HG02610 (cell line): Measurements from ENCODE around the gene PTH2.
A peak's percentile ranks its signal among the peaks of the same experiment; 100 is the strongest.
"Not testable (repeated sequence)": the region's sequence is repeated elsewhere in the genome, so short reads cannot be mapped to it uniquely, and the experiment has no call there.

ENCODE experiments used
- ATAC-seq: cut with Tn5 transposase; IDR thresholded peaks from one replicate; pipeline ENCODE4 v1.9.1; 2021; ENCODE audit warnings: mild to moderate bottlenecking, moderate library complexity; ENCODE audit not compliant: unreplicated experiment

Gene PTH2

DNA sequence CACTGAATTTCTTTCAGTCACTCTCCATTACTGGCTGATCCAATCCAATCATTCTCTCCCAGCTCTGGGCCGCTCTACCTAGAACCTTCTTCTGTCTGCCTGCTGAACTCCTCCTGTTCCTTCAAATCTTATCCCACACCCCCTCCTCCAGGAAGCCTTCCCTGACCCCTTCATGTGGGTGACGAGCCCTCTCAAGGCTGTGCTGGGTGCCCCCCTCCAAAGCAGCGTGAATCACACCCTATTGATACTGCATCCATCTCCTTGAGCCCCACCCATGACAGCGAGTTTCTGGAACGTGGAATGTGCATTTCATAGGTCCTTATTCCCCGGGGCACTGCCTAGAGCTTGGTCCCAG is 25.2 kb upstream of the PTH2 start:
- ATAC-seq: no peak

GRCh38 chr19:49447485-49448431 is 24.5 kb upstream of the PTH2 start:
- no peak for ATAC-seq

- ATAC-seq: no peak
These were observed 22.8 kb upstream of the PTH2 start for GRCh38 chr19:49445997-49446396.

DNA sequence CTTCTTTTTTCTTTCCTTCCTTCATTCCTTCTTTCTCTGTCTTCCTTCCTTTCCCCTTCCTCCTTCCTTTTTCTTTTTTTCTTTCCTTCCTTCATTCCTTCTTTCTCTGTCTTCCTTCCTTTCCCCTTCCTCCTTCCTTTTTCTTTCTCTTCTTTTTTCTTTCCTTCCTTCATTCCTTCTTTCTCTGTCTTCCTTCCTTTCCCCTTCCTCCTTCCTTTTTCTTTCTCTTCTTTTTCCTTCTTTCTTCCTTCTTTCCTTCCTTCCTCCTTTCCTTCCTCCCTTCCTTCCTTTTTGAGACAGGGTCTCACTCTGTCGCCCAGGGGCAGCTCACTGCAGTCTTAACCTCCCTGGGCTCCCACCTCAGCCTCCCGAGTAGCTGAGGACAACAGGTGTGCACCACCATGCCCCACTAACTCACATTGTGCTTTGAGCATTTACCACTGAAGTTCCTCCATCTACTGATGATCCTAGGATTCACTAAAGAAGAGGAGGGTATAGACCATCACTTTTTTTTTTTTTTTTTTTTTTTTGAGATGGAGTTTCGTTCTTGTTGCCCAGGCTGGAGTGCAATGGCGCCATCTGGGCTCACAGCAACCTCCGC is 21.0 kb upstream of the PTH2 start:
- not testable (repeated sequence) for ATAC-seq

- peak; percentile 68 for ATAC-seq
These were observed 20.3 kb upstream of the PTH2 start for GRCh38 chr19:49443366-49444099.

GRCh38 chr19:49442771-49443365 is 19.6 kb upstream of the PTH2 start:
- ATAC-seq: peak; percentile 9

GRCh38 chr19:49442354-49442753 is 19.1 kb upstream of the PTH2 start:
- ATAC-seq: no peak

DNA sequence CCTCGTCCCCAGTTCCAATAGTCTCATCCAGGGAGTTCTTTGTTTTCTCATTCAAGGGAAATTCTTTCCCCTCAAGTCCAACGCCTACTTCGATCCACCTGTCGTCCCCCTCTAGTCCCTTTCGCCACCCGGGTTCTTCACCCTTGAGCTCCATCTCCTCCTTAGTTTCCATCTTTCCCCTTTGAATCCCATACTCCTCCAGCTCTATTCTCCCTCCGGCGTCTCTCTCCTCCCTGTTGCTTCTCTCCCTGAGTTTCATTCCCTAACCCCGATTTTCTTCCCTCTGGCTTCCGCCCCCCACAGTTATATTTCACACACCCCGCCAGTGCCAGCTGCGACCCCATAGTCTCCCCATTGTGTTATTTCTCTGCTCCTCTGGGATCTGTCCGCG is 18.7 kb upstream of the PTH2 start:
- ATAC-seq: no peak

DNA sequence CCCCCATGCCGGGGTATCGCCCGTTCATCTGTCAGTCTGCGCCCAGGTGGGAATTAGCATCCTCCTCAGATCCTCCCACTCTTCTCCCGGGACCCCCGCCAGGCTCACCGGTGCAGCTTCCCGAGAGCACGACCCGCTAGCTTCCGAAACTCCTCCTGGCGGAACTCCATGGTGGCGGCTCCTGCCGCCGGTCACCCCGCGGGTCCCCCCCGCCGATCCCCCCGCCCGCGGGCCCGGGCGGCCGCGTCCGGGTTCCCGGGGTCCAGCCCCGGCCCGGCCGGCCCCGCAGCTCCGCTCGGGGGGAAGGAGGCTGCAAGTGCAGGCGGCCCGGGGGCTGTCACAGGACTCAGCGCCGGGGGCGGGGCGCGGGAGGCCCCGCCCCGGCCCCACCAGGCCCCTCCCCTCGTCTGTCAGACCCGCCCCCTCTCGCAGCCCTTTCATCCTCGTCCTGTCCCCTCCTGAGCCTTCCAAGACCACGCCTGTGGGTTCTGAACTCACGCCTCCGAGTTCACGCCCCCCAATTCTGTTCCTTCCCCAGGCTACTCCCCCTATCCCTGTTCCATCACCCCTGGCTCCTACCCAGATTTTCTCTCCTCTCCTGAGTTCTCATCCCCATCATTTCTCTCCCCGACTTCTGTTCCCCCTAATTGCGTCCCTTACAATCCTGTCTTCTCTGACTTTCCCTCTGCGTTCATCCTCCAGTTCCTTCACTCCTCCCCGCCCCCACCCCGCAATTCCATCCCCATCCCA is 18.1 kb upstream of the PTH2 start, which contains the start of gene SLC17A7:
Gene SLC17A7 (minus strand): TSS at position 318 of the 750 bp plus-strand sequence. CDS start 148 bp downstream, at position 170.
- no peak for ATAC-seq

- ATAC-seq: no peak
These were observed 17.4 kb upstream of the PTH2 start for GRCh38 chr19:49440439-49441209.

DNA sequence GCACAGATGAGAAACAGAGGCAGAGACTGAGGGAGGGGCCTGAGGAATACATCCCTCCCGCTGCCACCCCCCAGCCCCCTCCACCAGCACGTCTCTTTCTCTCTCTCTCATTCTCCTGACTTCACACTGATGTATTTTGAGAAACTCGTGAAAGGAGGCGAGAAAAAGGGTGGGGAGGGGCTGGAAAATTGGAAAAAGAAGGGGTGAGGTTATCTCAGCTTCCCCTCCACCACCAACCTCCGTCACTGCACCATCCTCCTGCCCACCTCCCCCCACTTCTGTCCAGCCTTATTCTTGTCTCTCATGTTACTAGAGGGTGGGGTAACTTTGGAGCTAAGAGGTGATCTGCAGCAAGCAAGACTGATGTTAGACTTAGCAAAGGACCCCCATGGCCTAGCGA is 16.6 kb upstream of the PTH2 start:
- ATAC-seq: no peak

GRCh38 chr19:49438261-49438660 is 15.0 kb upstream of the PTH2 start:
- no peak for ATAC-seq

DNA sequence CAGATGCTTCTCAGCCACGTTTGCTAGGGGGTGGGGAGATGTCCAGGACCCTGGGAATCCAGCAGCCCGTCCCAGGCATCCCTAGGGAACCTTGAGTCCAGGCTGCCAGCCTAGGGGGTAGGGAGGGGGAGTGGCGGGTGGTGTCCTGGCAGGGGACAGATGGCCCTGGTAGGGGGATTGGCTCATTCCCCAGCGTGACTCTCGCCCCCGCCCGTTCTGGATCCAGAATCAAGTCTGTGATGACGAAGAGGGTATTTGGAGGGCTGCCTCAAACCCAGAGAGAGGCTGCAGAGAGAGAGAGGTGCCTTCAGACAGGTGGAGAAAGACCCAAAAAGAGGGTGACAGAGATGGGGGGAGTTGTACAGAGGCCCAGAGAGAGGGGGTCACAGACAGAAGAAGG is 14.0 kb upstream of the PTH2 start:
- no peak for ATAC-seq

GRCh38 chr19:49436381-49437017 is 13.3 kb upstream of the PTH2 start:
- no peak for ATAC-seq

DNA sequence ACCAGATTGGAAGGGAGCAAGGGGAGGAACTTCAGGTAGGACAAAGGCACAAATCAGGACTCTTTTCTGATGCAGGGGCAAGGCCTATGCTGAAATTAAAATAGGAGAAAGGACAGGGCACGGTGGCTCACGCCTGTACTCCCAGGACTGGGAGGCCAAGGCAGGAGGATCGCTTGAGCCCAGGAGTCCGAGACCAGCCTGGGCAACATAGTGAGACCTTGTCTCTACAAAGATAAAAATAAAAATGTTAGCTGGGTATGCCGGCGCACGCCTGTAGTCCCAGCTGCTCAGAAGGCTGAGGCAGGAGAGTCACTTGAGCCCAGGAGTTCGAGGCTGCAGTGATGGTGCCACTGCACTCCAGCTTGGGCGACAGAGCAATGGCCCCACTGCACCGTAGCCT is 12.4 kb upstream of the PTH2 start:
- no peak for ATAC-seq

DNA sequence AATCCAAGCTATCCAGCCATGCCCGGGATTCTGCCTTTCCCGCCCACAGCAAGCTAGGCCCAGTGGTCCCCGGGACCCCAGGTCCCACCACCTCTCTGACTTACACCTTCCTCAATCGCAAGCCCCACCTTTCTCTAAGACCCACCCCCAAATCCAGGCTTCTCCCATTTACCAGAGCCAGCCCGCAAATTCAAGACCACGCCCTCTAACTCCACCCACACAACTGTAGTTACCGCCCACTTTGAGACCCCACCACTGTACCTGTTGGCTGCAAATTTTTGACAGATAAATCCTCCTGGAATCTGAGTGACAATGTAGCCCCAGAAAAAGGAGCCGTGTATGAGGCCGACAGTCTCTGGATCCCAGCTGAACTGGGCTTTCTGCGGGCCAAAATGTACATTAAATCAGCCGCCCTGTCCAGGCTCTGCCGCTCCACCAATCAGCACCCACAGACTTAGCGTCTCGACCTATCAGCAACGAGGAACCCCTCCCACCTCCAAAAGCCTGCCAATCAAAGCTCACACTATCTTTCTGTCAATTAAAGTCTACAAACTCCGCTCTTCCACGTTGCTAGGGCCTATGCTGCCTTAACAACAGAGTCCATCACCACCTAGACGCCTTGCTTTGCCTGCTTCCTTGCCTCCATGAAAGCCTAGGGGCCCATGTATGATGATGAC is 11.8 kb upstream of the PTH2 start:
- ATAC-seq: no peak

DNA sequence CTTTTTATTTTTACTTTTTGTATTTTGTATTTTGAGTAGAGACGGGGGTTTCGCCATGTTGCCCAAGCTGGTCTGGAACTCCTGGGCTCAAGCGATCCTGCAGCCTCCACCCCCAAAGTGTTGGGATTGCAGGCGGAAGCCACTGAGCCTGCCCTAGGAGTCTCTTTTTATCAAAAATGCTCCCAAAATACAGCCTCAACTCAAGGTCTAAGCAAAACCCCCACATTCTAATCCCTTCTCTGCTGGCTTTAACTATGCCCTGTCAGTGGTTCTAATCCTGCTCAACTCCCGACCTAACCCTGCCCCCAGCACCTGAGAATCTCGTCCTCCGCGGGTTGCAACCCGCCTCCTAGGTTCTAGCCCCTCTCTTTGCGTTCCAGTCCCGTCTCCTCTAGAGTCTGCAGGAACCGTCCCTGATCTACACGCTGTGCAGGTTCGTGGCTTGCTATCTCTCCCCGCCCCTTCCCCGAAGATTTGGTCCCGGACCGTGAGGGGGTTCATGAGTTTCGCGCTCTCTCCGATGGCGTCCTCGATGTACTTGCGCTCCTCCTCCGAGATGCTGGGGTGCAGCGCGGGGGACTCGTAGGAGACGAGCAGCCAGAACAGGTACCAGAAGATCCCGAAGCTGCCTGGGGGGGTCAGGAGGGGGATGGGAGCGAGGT is 10.1 kb upstream of the PTH2 start:
- no peak for ATAC-seq
